Stimulated activated CD8-positive, alpha-beta memory T cell treated with anti-CD3 and anti-CD28 coated beads, Interleukin-4, amount 100 ng/mL, for 24 hours (primary cell): Measurements from ENCODE around the gene TCF7L2.

Experiments used
- DNase-seq: peaks from one replicate; pipeline ENCODE4 v3.0.0-alpha.2; 2020; ENCODE audit warnings: low read depth

TCF7L2 gene

GRCh38 chr10:113126229-113127201, 176.5 kb downstream of the TCF7L2 start:
- peak; percentile 22 for DNase-seq

- DNase-seq, result no peak
Observed at GRCh38 chr10:113127261-113127900, 177.3 kb downstream of the TCF7L2 start.

- no peak for DNase-seq
Observed at GRCh38 chr10:113127901-113128283, 177.8 kb downstream of the TCF7L2 start.

- no peak for DNase-seq
Observed at GRCh38 chr10:113128450-113129070, 178.5 kb downstream of the TCF7L2 start.

- no peak for DNase-seq
Observed at GRCh38 chr10:113129117-113129516, 179.1 kb downstream of the TCF7L2 start.

- DNase-seq, result no peak
Observed at GRCh38 chr10:113130014-113130641, 180.1 kb downstream of the TCF7L2 start.

GRCh38 chr10:113131613-113132261, 181.7 kb downstream of the TCF7L2 start:
- no peak for DNase-seq

GRCh38 chr10:113132591-113133121, 182.6 kb downstream of the TCF7L2 start:
- DNase-seq, result no peak

- no peak for DNase-seq
Observed at GRCh38 chr10:113133497-113134115, 183.6 kb downstream of the TCF7L2 start.

- DNase-seq, result no peak
Observed at GRCh38 chr10:113135025-113135424, 185.0 kb downstream of the TCF7L2 start.

- DNase-seq, result no peak
Observed at GRCh38 chr10:113137941-113138685, 188.1 kb downstream of the TCF7L2 start.

- DNase-seq, result no peak
Observed at GRCh38 chr10:113138937-113139585, 189.0 kb downstream of the TCF7L2 start.

GRCh38 chr10:113139699-113140098, 189.7 kb downstream of the TCF7L2 start:
- DNase-seq, result no peak

GRCh38 chr10:113140143-113141011, 190.3 kb downstream of the TCF7L2 start:
- no peak for DNase-seq

- DNase-seq, result no peak
Observed at GRCh38 chr10:113142601-113143362, 192.7 kb downstream of the TCF7L2 start.

- DNase-seq, result no peak
Observed at GRCh38 chr10:113144576-113144975, 194.5 kb downstream of the TCF7L2 start.

GRCh38 chr10:113148071-113148825, 198.2 kb downstream of the TCF7L2 start:
- no peak for DNase-seq
